GM21737 (cell line): Measurements from ENCODE around the gene ETV6.
"Not testable (repeated sequence)": the region's sequence is repeated elsewhere in the genome, so short reads cannot be mapped to it uniquely, and the experiment has no call there.

Experiments
- ATAC-seq: cut with Tn5 transposase; IDR thresholded peaks from one replicate; pipeline ENCODE4 v1.9.1; 2021; ENCODE audit warnings: mild to moderate bottlenecking, moderate library complexity; ENCODE audit not compliant: unreplicated experiment

The ETV6 gene

DNA sequence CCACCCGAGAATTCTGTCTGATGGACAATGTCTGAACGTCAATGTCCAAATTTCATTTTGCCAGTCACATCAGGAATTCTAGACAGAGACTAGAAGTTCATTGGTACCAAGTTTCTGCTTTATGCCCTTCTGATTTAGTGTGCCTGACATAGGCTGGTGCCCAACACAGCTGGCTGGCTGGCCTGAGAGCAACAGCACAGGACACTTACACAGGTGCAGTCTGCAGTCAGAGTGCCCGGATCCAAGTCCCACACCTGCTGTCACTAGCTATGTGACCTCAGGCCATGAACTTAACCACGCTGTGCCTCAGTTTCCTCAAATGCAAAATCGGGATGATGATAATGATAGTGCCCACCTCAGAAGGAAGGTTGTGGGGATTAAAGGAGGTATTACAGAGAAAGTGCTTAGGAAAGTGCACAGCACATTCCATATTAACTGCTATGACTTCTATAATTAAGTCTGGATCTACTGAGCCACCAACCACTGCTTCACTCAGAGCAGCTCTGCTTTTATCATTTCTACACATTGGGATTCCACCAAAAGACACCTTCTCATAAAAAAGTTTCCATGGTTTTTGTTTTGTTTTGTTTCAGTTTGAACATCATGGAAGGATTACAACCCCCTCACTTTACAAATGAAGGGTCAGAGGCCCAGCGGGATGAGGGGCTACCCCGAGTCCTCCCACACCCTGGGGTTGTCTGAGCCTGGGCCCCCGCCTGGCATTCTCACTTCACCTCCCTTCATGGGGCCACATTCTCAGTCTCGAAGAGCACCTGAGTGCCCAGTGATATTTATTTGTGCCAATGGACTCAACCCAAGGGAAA, 252.4 kb downstream of the ETV6 start:
- no peak for ATAC-seq

DNA sequence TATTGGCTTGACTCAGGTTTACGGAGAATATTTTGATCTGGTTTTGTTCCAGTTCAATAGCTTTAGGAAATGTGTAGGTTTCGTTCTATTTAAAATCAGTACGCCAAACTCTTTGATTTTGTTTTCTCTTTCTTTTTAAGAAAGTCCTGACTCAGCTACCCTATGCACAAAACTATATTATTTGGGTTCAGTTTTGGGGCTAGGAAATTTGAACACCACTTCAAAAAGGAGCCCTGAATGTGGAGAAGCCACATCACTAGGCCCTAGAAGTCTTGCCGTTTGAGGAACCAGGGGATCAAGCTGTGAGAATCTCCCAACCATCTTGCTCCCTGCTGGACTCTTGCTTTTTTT, 253.0 kb downstream of the ETV6 start:
- ATAC-seq: no peak

DNA sequence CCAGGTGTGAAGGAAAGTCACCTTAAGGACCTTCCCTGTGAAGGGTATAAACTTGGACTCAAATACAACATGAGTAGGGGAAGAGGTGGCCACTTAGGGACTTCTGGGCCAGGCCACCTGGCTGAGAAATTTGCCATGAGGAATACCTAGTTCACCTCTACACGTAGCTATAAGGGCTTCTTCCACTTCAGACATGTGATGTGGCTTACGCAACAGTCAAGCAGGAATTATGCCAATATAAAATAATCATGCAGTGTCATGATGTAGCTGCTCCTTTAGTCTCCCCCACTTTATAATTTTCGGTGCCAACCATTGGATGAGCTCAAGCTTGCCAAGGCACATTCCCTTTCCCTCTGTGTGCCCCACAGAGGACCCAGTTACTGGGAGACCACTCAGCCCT, 254.7 kb downstream of the ETV6 start:
- ATAC-seq: no peak

DNA sequence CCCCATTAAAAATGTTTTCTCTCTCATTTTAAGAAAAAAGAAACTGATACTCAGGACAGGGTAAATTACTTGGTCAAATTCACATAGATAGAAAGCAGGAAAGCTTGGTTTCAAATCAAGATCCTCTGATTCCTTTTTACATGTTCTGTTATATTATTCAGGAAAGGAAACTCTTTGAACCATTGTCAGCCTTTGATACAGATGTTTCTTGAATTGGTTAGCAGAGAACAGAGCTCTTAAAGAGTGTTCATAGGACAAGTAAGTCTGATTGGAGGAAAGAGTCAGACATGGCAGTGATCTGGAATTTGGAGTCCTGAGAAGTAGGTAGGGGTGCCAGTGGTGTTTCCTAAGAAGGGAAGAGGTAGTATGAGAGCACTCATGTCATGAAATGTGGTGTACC, 256.1 kb downstream of the ETV6 start:
- ATAC-seq: no peak

DNA sequence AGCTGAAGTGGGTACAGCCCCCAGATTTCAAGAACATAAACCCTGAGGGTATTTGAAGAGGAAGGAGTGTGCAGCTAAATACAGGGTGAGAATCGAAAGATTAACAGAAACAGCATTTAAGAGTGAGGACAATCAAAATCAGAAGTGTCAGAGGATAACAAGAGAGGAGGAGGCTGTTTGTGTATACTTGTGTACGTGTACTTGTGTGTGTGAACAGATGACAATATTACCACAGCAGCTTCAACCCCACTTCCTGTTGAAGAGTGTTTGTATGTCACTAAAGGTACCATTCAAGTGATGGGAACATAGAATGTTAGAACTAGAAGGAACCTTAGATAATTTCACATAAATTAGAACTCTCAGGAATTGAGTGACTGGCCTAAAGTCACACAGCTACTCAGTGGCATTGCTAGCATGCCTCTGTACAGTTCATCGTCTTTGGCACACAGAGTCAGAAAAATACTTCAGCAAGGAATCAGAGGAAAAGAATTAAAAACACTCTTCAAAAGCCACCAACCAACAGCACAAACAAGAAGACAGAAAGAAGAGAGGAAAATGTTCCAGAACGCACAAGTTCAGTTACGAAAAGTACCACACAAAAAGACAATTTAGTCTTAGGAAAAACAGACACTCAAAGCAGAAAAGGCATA, 256.9 kb downstream of the ETV6 start:
- no peak for ATAC-seq

DNA sequence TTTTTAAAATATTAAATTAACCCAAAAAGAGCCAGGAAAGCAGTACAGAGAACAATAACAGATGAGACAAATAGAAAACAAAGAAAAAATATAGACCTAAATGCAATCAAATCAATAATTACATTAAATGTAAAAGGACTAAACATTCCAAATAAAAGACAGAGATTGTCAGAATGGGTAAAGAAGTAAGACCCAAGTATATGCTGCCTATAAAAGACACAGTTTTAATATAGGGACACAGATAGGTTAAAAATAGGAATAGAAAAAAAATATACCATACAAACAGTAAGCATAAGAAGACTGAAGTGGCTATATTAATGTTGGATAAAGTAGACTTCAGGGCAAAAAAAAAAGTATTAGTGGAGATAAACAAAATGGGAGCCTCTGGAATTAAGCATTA, 258.2 kb downstream of the ETV6 start:
- no peak for ATAC-seq

DNA sequence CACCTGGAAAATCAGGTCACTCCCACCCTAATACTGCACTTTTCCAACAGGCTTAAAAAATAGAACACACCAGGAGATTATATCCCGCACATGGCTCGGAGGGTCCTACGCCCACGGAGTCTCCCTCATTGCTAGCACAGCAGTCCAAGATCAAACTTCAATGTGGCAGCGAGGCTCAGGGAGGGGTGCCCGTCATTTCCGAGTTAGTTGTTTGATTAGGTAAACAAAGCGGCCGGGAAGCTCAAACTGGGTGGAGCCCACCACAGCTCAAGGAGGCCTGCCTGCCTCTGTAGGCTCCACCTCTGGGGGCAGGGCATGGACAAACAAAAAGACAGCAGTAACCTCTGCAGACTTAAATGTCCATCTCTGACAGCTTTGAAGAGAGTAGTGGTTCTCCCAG, 259.9 kb downstream of the ETV6 start:
- not testable (repeated sequence) for ATAC-seq

DNA sequence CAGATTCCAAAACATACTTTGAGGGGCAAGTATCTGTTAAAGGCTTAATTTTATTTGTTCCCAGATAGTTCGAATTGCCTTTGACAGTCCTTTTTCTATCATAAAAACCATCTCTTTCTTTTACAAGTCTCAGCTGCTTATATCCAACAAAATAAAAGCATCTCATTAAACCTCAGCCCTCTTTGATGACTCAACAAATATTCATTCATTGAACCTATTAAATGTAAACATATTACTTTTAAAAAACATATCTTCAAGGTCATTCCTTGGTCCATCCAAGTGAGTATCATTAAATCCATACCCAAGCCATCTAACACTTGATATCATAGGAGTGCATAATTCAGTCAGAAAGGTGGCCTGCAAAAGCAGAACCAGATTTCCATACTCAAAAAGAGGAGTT, 266.6 kb downstream of the ETV6 start:
- no peak for ATAC-seq

DNA sequence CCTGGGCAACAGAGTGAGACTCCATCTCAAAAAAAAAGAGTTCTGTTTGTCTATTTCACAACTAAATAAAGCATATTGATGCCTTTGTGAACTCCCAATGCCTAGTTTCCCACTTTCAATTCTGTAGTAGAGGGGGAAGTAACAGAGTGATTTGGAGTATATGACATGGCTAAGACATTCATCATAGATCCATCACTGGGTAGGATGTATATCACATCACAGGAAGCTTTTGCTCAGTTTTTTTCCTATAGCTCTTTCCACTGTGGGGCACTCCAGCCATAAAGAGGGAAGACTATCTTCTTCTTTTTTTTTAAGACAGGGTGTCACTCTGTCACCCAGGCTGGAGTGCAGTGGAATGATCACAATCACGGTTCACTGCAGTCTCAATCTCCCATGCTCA, 267.3 kb downstream of the ETV6 start:
- no peak for ATAC-seq

DNA sequence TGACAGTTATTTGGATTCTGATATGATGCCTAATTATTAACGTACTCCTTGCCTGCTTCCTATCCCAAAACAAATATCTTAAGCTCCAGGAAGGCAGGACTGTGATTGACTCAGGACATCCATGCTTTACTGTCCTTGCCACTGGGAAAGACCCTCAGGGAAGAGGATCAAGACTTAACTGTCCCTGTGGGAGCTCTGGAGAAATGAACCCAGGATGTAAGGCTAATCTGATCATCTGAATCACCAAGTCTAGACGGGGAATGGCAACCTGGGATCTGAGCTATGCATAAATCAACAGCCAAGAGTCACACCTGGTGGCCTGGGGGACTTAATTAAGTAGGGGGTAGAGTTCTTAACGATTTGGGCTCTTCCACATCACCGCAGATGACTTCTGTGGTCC, 268.0 kb downstream of the ETV6 start:
- ATAC-seq: no peak

DNA sequence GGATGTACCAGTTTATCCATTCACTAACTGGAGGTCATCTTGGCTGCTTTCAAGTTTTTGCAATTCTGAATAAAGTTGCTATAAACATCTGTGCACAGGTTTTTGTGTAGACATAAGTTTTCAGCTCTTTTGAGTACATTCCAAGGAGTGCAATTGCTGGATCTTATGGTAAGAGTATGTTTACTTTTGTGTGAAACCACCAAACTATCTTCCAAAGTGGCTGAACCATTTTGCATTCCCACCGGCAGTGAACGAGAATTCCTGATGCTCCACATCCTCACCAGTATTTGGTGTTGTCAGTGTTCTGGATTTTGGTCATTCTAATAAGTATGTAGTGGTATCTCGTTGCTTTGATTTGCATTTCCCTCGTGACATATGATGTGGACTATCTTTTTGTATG, 270.8 kb downstream of the ETV6 start:
- ATAC-seq: no peak

DNA sequence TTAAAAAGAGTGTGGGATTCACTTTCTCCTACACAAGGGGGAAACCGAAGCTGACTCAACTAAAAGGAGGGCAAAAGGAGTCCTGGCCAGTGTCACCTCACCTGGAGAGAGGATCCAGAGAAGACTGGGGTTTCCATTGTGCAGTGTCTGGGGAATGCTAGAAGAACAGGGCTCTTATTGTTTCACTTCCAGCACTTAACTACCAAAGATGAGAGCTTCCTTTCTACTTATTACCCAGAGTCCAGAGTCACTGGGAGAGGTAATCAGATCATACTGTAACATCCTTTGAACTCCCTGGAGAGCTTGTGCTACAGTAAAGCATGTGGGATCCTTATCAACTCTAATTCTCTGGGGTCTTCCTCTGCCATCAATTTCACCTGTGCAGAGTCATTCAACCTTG, 272.9 kb downstream of the ETV6 start:
- ATAC-seq: no peak

DNA sequence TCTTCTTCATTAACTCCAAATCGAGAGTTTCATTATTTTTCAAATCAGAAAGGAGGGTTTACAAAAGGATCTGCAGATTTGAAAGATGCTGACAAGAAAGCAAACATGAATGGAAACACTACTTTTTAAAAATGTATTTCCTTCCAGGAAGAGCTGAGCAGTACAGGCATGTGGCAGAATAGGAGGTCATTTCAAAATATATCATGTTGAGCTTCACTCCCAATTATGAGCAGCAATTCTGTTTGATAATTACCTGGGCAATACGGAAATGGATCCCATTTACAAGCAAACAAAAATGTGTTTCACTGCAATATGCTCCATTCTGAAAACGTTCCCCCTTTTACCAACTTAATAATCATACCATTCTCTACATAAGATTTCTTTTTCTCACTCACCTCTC, 273.6 kb downstream of the ETV6 start:
- ATAC-seq: no peak

DNA sequence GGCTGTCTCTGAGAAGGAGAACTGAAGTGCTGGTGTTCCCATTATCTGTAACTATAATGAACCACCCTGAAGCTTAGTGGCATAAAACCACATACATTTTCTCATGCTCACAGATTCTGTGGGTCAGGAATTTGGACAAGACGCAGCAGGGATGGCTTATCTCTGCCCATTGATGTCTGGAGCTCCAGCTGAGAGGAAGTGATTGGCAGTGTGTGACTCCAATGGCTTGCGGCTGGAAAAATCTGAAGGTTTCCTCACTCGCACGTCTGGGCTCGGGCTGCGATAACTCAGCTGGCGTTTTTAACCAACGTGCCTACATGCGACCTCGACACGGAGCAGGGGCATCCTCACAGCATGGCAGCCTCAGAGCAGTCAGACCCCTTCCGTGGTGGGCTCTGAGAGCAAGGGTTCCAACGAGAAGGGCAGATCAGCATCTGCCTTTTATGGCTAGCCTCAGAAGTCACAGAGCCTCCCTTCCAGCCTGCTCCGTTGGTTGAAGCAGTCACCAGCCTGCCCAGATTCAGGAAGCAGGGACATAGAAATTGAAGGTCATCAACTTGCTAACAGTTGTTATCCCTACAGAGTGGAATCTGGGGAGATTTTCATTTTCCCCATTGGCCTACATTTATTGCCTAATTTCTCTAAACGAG, 277.9 kb downstream of the ETV6 start:
- no peak for ATAC-seq

DNA sequence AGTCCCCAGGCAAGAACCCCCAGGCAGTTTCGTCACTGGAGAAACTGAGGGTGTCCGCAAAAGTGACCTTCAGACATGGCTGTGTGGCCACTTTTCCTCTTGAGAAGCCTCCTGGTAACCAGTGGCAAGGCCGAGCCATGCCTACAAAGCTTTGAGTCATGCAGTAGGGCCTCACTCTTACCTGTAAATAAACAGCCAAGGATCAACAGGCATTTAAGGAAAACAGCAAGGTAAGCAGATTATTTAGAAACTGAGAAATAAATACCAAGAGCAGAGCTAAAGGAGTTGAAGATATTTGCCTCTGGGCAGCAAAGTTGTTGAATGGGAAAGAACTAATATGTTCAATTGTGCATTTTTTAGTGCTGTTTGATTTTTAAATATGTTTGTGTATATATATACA, 280.2 kb downstream of the ETV6 start:
- no peak for ATAC-seq

DNA sequence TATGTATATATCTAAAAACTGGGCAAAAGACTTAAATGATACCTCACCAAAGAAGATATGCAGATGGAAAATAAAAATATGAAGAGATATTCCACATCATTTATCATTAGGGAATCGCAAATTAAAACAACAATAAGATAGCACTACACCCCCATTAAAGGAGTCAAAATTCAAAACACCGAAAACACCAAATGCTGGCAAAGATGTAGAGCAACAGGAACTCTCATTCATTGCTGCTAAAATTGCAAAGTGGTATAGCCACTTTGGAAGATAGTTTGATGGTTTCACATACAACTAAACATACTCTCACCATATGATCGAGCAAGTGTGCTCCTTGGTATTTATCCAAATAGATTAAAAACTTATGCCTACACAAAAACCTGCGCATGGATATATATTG, 289.7 kb downstream of the ETV6 start:
- ATAC-seq: no peak

DNA sequence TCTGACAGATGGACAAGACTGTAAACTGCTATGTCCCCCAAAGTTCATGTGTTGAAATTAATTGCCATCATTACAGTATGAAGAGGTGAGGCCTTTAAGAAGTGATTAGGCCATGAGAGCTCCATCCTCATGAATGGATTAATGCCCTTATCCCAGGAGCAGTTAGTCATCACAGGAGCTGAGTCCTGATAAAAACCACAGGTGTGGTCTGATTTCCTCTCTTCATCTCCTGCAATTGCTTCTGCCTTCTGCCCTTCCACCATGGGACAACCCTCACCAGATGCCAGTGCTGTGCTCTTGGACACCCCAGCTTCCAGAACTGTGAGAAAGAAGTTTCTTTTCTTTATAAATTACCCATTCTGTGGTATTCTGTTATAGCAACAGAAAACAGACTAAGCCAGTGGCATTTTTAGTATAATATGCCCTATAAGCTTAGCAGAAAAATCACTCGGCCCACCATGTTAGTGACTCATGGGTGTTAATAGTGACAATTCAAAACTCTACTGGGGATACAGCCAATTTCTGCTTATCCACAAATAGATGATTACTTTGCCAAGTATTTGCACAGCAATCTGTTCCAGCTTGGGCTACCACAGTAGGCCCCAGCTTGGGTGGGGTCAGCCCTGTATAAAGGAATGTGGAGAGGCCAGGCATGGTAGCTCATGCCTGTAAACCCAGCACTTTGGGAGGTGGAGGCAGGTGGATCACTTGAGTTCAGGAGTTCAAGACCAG, 292.3 kb downstream of the ETV6 start:
- no peak for ATAC-seq

DNA sequence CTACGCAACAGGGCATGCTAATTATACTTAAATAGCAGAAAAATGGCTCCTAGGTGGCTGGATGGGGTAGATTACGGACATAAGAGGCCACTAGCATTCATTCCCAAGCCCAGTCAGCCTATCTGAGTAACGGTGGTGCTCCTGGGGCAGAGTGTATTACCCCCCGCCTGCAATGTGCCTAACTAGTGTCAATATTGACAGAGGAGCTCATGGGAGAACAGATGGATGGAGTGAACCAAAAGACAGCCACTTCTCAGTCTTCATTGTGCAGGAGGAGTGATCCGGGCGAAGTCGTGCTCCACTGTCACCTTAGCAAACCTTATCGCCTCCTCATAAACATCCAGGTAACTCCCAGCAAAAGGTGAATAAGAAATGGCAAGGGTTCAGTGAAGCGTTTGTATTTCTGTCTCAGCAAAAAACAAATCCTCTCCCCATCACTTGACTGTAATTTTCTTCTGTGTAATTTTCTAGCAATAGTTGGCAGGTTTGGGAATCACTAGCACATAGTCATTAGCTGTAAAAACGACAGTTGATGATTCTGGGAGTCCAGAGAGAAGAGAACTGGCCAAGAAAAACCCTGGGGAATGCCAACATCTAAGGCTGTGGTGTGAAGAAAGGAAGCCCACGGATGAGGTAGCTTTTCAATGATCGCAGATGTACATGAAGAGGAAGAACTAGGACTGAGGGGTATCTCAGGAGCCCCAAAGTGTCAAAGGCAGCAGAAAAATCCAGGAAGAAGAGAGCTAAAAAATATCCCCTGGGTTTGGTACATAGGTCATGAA, 294.6 kb downstream of the ETV6 start:
- no peak for ATAC-seq
